Pancreas (tissue), 10 donors: ENCODE data around the gene TOX2. TPM values are rescaled to one million over a fixed set of nuclear protein-coding genes. Genes with fewer than 3 reads are reported as not detected.

ENCODE experiments used
- ATAC-seq, 4 donors: fragments of 200-7000 bp; cut with Tn5 transposase; one replicate each; pipeline versions ENCODE4 v1.8.0 to v1.9.1; 2020; ENCODE audit warnings: mild to moderate bottlenecking in 4 of 4, moderate library complexity in 4 of 4
- DNase-seq, 6 donors: peaks; one replicate each; pipeline ENCODE4 v3.0.0-alpha.2; 2020
- FAIRE-seq: peaks from 2 replicates; lab custom pipeline; 2012; peaks lifted over from hg19 to GRCh38; lab: Jason Lieb, UNC
- H3K27ac ChIP-seq, 4 donors: fragments of 200-600 bp; sonication (generic); 1 replicate in 3 of 4; 2 replicates in 1 of 4; pipeline versions ENCODE4 v1.5.0 to v1.8.0; 2020
- H3K27me3 ChIP-seq, 4 donors: fragments of 200-600 bp; one replicate each; pipeline ENCODE4 v1.8.0; 2021
- H3K36me3 ChIP-seq, 3 donors: fragments of 200-600 bp; sonication (generic) in 1 of 3; one replicate each; pipeline versions ENCODE4 v1.5.0 to v1.8.0; 2020 to 2021
- H3K4me1 ChIP-seq, 3 donors: fragments of 200-600 bp; one replicate each; pipeline ENCODE4 v1.8.0; 2021
- H3K4me3 ChIP-seq, 4 donors: fragments of 200-600 bp; sonication (generic) in 2 of 4; one replicate each; pipeline versions ENCODE4 v1.5.0 to v1.8.0; 2020 to 2021
- H3K9me3 ChIP-seq, 4 donors: fragments of 200-600 bp; one replicate each; pipeline ENCODE4 v1.8.0; 2021
- WGBS, 2 donors: extraction: QIAGEN DNeasy Blood & Tissue Kit; methylation state at CpG; one replicate each; pipeline ENCODE4 v1.1.7; 2013; 5-methylcytosine and 5-hydroxymethylcytosine counted together
- intact Hi-C, 3 donors: fragments of 100-400 bp; cut with DNase I; formaldehyde crosslinking; loops; one replicate each; pipeline versions ENCODE4 v1.11.1 to v1.14.2; 2022
- polyA plus RNA-seq, 2 donors: library from polyadenylated mRNA; stranded (reverse); fragments of 200-250 nt; gene quantifications; one replicate each; pipeline ENCODE4 v1.2.3, GENCODE V29; 2013
- total RNA-seq, 6 donors: library from RNA; stranded (reverse); fragmentation: NEBNext Ultra II Directional in 4 of 6; extraction: Animal tissue kit (Norgen Biotek cat#: 25700) in 4 of 6; gene quantifications; one replicate each; pipeline versions ENCODE4 v1.2.1 to v1.2.4, GENCODE V29; 2021 to 2023
- TF ChIP-seq, protein P1 (sequence below), 4 donors: fragments of 200-600 bp; sonication (generic) in 3 of 4; IDR thresholded peaks; one replicate each; pipeline versions ENCODE4 v1.5.0 to v1.8.0; 2021; ENCODE audit warnings: antibody characterized with exemption in 4 of 4
- donor health status: healthy with polysubstance abuse.
- donor health status: DM: no; HTN: no; CAD: no; lungs with moderate emphysema.
- donor health status: DM: no; HTN: no; CAD: no.
- donor health status: control.
- donor health status: control.
- donor health status: Bipolar disorder and iron deficiency.
- donor health status: DM: yes; HTN: yes; CAD: no.
- donor health status: DM: no; HTN: no; CAD: no.
- donor health status: DM: no; HTN: no; CAD: no.
- donor health status: DM: yes; HTN: yes; CAD: no.

The TOX2 gene
- total and polyA plus RNA-seq, 8 donors = 0.24 to 2.3 (median 0.90) TPM

GRCh38 chr20:44001667-44002596 is 87.3 kb downstream of the TOX2 start:
- intact Hi-C loops = no loop called here
- 52 to 54% methylated on average over 6 of the region's 6 CpGs for WGBS, 2 donors
- H3K36me3 ChIP-seq = no peaks in the 10 kb centered on the region
- H3K27me3 ChIP-seq = no peaks in the 10 kb centered on the region
- DNase-seq (no peak), FAIRE-seq (no peak), ATAC-seq (no peak)
- no peak overlapping the region for H3K4me3 ChIP-seq
- TF ChIP-seq, protein P1, sequence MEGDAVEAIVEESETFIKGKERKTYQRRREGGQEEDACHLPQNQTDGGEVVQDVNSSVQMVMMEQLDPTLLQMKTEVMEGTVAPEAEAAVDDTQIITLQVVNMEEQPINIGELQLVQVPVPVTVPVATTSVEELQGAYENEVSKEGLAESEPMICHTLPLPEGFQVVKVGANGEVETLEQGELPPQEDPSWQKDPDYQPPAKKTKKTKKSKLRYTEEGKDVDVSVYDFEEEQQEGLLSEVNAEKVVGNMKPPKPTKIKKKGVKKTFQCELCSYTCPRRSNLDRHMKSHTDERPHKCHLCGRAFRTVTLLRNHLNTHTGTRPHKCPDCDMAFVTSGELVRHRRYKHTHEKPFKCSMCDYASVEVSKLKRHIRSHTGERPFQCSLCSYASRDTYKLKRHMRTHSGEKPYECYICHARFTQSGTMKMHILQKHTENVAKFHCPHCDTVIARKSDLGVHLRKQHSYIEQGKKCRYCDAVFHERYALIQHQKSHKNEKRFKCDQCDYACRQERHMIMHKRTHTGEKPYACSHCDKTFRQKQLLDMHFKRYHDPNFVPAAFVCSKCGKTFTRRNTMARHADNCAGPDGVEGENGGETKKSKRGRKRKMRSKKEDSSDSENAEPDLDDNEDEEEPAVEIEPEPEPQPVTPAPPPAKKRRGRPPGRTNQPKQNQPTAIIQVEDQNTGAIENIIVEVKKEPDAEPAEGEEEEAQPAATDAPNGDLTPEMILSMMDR (IDR thresholded peaks at IDR 0.05) = no peak
- H3K9me3 ChIP-seq = no peaks in the 10 kb centered on the region
- H3K4me1 ChIP-seq = no peaks in the 10 kb centered on the region
- H3K27ac ChIP-seq = no peak overlapping the region

DNA sequence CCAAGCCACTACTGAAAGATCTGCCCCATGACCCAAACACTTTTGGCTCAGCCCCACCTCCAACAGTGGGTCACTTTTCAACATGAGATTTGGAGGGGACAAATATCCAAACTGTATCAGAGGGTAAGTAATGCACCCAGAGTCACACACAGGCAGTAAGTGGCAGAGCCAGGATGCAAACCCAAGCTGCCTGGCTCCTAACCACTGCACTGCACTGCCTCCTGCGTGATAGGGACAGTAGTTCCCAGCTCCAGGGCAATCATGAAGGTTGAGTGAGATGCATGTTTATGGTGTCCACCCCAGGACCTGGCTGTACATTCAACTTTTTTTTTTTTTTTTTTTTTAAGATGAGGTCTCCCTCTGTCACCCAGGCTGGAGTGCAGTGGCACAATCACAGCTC is 88.2 kb downstream of the TOX2 start:
- no peak overlapping the region for H3K4me3 ChIP-seq
- DNase-seq (no peak), ATAC-seq (no peak), FAIRE-seq (no peak)
- intact Hi-C loops = no loop called here
- no peaks in the 10 kb centered on the region for H3K4me1 ChIP-seq
- TF ChIP-seq, protein P1 (IDR thresholded peaks at IDR 0.05) = no peak
- no peaks in the 10 kb centered on the region for H3K36me3 ChIP-seq
- H3K9me3 ChIP-seq = no peaks in the 10 kb centered on the region
- 59 to 80% methylated on average over 1 of the region's 1 CpG for WGBS, 2 donors
- no peaks in the 10 kb centered on the region for H3K27me3 ChIP-seq
- H3K27ac ChIP-seq = no peak overlapping the region

DNA sequence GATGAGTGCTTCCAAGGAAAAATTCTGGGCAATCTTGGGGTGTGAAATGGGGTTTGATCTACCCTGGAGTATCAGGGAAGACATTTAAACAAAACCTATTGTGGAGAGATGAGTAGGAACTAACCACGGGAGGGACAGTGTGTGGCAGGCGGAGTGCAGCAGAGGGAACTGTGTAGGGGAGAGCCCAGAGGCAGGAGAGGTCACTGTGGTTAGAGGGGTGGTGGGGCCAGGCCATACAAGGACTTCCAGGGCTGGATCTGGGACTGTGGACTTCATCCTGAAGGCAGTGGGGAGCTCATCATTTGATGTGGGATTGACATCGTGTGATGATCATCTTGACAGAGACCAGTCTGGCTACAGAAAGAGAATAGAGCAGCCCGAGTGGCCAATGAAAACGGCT is 89.0 kb downstream of the TOX2 start:
- H3K4me1 ChIP-seq = no peaks in the 10 kb centered on the region
- H3K9me3 ChIP-seq = no peaks in the 10 kb centered on the region
- H3K27ac ChIP-seq = no peak overlapping the region
- FAIRE-seq (no peak), ATAC-seq (no peak), DNase-seq (no peak)
- no peaks in the 10 kb centered on the region for H3K36me3 ChIP-seq
- TF ChIP-seq, protein P1 (IDR thresholded peaks at IDR 0.05) = no peak
- no peaks in the 10 kb centered on the region for H3K27me3 ChIP-seq
- H3K4me3 ChIP-seq = no peak overlapping the region
- 56 to 67% methylated on average over 5 of the region's 5 CpGs for WGBS, 2 donors
- intact Hi-C loops = no loop called here

- Histone ChIP-seq H3K4me1 (no peaks in the 10 kb centered on the region), H3K9me3 (no peaks in the 10 kb centered on the region), H3K27ac (no peak overlapping the region), H3K4me3 (no peak overlapping the region), H3K36me3 (no peaks in the 10 kb centered on the region), H3K27me3 (no peaks in the 10 kb centered on the region)
- DNase-seq (no peak), ATAC-seq (no peak), FAIRE-seq (no peak)
- TF ChIP-seq, protein P1 (IDR thresholded peaks at IDR 0.05) = no peak
- intact Hi-C loops = no loop called here
- WGBS, 2 donors = 52 to 65% methylated on average over 4 of the region's 4 CpGs
Measured at GRCh38 chr20:44004306-44004915, 89.8 kb downstream of the TOX2 start.

DNA sequence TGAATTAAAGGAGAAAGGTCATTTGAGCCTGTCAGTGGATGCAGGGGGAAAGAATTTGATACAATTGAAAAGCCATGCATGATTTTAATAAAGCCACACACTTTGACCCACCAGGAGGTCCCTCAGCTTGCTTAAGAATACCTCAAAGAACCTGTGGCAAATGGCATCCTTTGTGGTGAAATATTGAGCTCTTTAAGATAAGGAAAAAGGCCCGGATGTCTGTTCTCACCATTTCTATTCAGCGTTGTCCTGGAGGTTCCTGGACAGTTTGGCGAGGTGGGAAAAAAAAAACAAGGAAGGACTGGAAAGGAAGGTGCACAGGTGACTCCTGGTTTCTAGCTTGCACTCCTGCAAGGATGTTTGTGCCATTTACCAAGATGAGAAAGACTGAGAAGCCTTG is 91.0 kb downstream of the TOX2 start:
- no peak for FAIRE-seq
- Histone ChIP-seq H3K27me3 (no peaks in the 10 kb centered on the region), H3K27ac (no peak overlapping the region), H3K4me1 (no peaks in the 10 kb centered on the region), H3K4me3 (no peak overlapping the region), H3K9me3 (no peaks in the 10 kb centered on the region), H3K36me3 (no peaks in the 10 kb centered on the region)
- no peak for ATAC-seq
- TF ChIP-seq, protein P1 (IDR thresholded peaks at IDR 0.05) = no peak
- intact Hi-C loops = no loop called here
- no peak for DNase-seq
- 38 to 61% methylated on average over 3 of the region's 3 CpGs for WGBS, 2 donors
